GM18951 (cell line): ENCODE data around the gene SPTBN4.
A peak's percentile ranks its signal among the peaks of the same experiment; 100 is the strongest.

ENCODE experiments used
- POLR2A ChIP-seq: IDR thresholded peaks from 4 replicates; pipeline ENCODE4 v1.6.1; 2011; ENCODE audit warnings: mild to moderate bottlenecking; ENCODE audit not compliant: insufficient read length, insufficient read depth; ENCODE audit errors: extremely low read depth
- in situ Hi-C: fragments of 300-500 bp; cut with MboI; formaldehyde crosslinking; loops from one replicate; pipeline ENCODE4 v1.12.0; 2022; ENCODE audit warnings: low sequenced_read_pairs, mixed read lengths, inconsistent platforms; ENCODE audit not compliant: unreplicated experiment

Gene SPTBN4

DNA sequence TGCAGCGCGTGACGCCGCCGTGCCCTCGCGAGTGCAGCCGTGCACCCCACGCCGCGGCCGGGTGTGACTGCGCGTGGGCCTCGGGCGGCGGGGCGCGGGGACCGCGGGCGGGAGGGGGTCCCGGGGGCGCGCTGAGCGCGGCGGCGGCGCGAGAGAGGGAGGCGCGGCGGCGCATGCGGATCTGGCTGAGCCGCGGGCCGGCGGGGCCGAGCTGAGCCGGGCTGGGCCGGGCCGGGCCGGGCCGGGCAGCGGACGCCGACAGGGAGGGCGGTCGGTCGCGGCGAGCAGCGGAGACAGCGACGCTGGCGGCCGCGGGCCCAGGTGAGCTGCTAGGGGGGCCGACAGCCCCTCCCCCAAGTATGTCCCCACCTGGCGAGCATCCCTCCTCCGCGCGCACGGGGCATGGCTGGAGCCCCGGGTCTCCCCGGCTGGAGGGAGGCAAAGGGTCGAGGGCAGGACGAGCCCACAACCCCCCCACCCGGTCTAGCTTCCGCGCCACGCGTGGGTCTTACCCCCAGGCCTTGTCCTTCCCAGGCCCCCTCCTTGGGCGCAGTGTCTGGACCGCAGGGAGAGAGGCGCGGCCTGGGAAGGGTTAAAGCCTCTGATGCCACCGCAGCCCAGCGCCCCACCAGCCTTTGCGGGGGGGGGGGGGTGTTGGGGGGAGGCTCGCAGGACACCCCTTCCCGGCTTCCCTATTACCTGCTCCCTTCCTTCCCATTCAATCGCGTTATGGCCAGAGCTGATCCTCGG, at the start of gene SPTBN4:
SPTBN4 (plus strand) TSS at position 17 of the 750 bp plus-strand sequence. CDS start 5,621 bp downstream, outside the sequence.
- no peak for TF ChIP-seq POLR2A
- in situ Hi-C loops = no loop called here

DNA sequence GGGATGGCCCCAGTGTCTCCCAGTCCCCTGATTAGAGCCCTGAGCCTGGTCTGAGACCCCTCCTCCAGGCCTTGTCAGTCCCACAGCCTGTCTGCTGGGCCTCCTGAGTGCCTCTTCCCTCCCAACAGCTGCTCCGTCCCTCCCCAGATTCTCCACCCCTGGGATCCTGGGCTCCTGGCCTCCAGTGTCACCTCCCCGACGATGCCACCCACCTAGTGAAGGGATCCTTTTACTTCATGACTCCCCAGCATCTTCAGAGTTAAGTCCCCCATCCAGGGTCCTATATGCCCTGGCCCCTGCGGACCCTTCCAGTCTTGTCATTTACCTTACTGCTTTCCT, 49.2 kb upstream of the SPTBN4 start:
- in situ Hi-C loops = no loop called here
- no peak for TF ChIP-seq POLR2A

DNA sequence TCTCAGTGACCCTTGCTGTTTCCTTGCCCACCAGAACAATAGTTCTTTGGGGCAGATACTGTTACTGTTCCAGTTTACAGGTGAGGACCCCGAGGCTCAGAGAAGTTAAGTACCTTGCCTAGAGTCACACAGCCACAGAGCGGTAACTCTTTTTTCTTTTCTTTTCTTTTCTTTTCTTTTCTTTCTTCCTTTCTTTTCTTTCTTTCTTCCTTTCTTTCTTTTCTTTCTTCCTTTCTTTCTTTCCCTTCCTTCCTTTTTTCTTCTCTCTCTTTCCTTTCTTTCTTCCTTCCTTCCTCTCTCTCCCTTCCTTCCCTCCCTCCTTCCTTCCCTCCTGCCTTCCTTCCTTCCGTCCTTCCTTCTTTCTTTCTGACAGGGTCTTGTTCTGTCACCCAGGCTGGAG, 48.8 kb upstream of the SPTBN4 start:
- in situ Hi-C loops = no loop called here
- no peak for TF ChIP-seq POLR2A

DNA sequence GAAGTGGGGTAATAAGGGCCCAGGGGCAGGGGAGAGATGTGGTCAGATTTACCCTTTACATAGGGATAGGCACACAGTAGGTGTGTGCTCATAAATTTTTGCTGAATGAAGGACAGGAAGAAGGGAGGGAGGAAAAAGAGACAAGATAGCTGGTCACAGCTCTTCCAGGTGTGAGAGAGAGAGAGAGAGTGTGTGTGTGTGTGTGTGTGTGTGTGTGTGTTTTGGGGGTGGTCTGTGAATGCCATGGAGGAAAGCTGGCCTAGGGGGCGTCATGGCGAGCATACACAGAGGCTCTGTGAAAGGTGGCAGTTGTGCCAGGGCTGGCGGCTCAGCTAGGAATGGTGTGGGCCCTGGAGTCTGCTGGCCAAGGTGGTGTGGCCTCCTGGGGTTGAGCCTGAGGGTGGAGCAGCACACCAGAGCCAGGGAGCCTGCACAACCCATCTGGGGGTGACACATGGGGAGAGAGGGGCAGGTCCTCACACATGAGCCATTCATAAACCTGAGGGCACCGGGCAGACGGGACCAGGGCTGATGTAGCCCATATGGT, 47.7 kb upstream of the SPTBN4 start:
- no peak for TF ChIP-seq POLR2A
- in situ Hi-C loops = no loop called here

DNA sequence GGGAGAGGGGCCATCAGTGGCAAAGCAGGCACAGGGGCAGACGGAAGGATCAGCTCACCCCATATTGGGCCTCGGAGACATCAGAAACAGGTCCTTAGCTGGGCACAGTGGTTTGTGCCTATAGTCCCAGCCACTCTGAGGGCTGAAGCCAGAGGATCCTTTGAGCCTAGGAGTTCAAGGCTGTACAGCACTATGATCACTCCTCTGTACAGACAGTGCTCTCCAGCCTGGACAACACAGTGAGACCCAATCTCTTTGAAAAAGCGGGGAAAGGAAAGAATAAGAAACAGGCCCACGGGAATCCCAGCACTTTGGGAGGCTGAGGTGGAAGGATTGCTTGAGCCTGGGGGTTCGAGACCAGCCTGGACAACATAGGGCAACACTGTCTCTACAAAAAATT, 47.0 kb upstream of the SPTBN4 start:
- in situ Hi-C loops = no loop called here
- no peak for TF ChIP-seq POLR2A

DNA sequence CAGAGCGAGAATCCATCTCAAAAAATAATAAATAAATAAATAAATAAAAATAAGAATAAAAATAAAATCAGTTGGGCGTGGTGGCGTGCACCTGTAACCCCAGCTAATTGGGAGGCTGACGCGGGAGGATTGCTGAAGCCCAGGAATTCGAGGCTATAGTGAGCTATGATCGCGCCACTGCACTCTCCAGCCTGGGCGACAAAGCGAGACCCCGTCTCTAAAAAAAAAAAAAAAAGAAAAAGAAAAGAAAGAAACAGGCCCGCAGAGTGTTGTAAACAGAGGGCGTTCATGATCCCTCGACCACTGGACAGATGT, 46.4 kb upstream of the SPTBN4 start:
- in situ Hi-C loops = no loop called here
- TF ChIP-seq POLR2A = no peak

DNA sequence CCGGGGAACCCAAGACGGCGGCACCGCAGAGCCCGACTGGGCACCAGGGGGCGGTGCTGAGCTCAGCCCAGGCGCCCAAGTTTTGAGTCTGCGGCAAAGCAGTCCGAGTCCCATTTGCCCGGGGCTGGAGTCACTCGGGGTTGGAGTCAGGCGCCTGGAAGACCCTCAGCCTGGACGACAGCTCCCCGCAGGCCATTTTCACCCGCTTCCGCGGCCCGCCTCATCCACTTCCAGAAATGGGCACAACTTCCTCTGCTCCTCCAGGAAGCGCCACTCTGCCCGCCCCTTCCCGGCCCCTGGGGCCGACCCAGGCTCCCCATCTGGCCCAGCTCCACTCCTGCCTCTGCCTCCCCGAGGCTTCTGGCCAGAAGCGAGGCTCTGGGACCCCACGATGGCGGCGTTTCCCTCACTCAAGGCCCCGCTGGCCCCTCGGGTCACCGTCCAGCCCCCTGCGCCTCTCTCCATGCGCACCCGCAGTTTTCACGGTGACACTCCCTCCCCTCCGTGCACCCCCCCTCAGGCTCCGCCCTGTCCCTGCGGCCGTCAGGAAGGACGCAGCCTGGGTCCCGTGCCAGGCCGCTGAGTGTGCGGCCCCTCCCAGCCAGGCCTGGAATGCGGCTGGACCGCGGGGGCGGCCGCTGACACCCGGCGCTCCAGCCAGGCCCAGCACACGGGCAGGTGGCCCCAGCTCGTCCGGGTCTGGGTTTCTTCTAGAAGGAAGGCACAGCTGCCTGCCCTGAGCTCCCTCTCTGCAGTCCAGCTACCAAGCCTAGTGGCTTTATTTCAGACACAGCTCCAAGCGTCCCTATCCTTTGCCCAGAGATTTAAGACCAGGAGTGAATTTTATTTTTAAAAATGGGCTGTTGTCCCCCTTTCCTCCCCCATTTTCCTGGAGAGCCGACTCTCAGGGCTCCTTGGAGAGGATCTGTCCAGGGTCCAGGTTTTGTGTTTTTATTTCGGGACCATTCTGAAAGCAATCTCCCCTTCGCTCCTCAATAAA, 45.7 kb upstream of the SPTBN4 start:
- TF ChIP-seq POLR2A = peak; percentile 87
- in situ Hi-C loops = no loop called here

DNA sequence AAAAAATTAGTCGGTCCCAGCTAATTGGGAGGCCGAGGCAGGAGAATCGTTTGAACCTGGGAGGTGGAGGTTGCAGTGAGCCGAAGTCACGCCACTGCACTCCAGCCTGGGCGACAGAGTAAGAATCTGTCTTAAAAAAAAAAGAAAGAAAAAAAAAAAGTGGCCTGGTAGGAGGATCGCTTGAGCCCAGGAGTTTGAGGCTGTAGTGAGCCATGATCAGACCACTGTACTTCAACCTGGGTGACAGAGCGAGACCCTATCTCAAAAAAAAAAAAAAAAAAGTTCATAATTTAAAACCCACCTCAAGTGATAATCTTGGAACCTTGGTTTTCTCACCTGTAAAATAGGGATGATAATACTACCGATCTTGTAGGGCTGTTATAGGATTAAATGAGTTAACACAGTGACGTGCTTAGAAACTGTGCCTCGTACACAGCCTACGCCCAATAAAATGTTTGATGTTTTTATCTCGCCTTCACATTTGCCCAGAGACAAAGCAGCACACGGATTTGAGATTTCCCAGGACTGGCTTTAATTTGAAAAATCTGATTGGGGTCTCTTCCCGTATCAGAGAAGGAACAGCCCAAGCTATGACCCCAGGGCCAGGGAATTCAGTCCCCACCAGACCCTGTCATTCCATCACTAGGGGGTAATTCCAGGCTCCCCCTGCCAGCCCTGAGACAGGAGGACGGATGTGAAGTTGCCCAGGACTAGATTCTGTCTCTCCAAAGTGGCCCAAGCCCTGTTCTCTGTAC, 44.6 kb upstream of the SPTBN4 start:
- TF ChIP-seq POLR2A = no peak
- in situ Hi-C loops = no loop called here

DNA sequence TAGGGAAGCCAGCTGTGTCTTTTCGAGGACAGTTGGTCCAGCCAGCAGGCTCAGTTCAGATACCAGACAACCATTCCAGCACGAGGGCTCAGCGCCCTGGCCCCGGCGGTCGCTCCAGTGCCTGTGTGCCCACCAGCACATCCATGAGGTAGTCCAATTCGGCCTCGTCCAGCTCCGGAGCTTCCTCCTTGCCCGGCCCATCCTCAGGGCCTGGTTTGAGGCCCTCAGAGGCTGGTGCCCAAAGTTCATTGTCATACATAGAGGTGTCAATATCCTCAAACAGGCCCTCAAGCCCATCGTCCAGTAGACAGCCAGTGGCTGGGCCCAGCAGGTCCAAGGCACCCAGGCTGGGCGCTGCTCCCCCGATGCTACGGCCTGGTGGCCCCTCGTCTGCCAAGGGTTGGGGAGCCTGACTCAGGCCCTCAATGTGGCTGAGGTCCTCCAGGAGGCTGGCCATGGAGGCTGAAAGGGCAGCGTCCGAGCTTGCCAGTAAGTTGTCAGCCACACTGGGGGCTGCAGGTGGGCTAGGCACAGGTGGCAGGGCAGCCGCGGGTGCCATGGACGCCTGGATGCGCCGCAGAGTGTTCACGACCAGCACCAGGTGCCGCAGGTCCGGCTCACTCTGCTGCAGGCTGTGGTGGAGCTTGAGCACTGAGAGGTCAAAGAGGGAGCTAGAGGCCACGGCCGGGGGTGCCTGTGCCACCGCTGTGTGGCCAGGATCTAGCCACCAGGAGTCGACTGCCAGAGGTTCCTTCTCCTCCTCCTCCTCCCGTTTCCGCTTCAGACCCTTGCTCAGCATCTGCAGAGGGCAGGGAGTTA, 43.8 kb upstream of the SPTBN4 start:
- in situ Hi-C loops = no loop called here
- no peak for TF ChIP-seq POLR2A

DNA sequence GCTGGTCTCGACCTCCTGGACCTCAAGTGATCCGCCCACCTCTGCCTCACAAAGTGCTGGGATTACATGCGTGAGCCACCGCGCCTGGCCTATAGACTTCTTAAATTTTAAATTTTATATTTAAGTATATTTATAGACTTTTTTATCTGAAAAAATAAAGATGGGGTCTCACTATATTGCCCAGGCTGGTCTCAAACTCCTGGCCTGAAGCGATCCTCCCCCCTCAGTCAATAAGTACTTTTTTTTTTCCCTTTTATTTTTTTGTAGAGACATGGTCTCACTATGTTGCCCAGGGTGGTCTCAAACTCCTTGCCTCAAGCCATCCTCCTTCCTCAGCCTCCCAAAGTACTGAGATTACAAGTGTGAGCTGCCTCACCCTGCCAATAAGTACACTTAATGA, 42.9 kb upstream of the SPTBN4 start:
- no peak for TF ChIP-seq POLR2A
- in situ Hi-C loops = no loop called here

DNA sequence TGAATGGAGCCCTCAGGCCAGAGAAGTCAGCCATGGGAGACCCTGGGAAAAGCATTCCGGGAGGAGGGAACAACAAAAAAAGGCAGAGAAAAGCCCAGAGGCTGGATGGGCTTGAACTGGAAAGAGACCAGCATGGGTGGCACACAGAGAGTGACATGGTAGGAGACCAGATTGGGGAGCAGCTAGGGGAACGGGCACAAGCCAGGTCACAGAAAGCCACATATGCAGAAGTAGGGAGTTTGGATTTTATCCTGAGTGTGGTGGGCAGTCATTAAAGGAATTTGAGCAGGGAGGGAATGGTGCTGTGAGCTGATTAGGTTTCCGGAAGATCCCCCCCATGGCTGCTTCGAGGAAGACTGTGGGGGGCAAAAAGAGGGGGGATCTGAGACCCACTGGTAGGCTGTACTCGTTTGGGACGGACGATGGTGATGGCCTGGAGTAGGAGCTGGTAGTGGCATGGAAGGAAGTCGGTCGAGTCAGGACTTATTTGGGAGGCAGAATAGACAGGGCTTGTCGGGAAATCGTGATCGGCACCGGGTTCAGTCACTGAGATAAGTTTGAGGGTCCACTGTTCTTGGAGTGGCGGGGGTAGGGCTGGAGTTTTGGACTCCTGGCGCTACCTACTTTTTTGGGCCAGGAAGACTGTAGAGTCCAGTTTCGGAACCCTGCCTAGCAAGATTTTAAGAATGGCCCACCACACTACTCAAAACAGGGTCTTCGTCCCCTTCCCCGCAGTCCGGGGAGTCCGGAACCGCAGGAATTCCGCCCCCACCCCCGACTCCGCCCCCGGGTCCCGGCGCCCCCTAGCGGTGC, 42.0 kb upstream of the SPTBN4 start:
- TF ChIP-seq POLR2A = no peak
- in situ Hi-C loops = no loop called here
